HCT116 (cell line): ENCODE data around the gene PIP5KL1. TPM values are rescaled to one million over a fixed set of nuclear protein-coding genes. Genes with fewer than 3 reads are reported as not detected.

ENCODE experiments used
- ATAC-seq: fragments of 200-7000 bp; cut with Tn5 transposase; 2 replicates; pipeline ENCODE4 v1.9.1; 2020; ENCODE audit warnings: mild to moderate bottlenecking, moderate library complexity
- BruUV-seq: library from RNA; stranded (reverse); fragments of 400-500 nt; replicated peaks from 2 replicates; lab custom pipeline; 2021; lab: Mats Ljungman, UMichigan
- CTCF ChIA-PET: fragments of 300-600 bp; sonication (Branson Sonifier 250); formaldehyde crosslinking; loops from one replicate; lab custom pipeline; 2021; ENCODE audit warnings: antibody characterized with exemption; lab: Charles Lee
- POLR2A ChIA-PET: fragments of 300-600, 350-600 bp; sonication (Branson Sonifier 250); formaldehyde crosslinking; loops from one replicate; lab custom pipeline; 2021; ENCODE audit warnings: antibody characterized with exemption; lab: Charles Lee
- RAD21 ChIA-PET, 2 experiments: fragments of 300-600 bp; sonication (Branson Sonifier 250); formaldehyde crosslinking; loops; one replicate each; lab custom pipeline; 2023; ENCODE audit warnings: low total read pairs in 2 of 2; ENCODE audit not compliant: uncharacterized antibody in 2 of 2, unreplicated experiment in 2 of 2, low non-redundant PET in 1 of 2; lab: Charles Lee
- DNase-seq: peaks from one replicate; pipeline ENCODE4 v3.0.0-alpha.2; 2010; ENCODE audit warnings: low read depth, low spot score
- H2AFZ ChIP-seq: fragments of 200-600 bp; shearing (Covaris generic), sonication (generic); 2 replicates; pipeline ENCODE4 v1.6.1; 2017; ENCODE audit warnings: low read depth, mixed run types, mixed read lengths, antibody characterized with exemption, low read length; ENCODE audit not compliant: poor library complexity, severe bottlenecking
- H3K27ac ChIP-seq: 2 replicates; pipeline ENCODE4 v1.5.1; 2012; ENCODE audit warnings: low read depth, low read length
- H3K27me3 ChIP-seq: fragments of 200-600 bp; sonication (generic); 2 replicates; pipeline ENCODE4 v1.6.1; 2016; ENCODE audit warnings: mixed run types, low read length, mixed read lengths; ENCODE audit not compliant: insufficient read depth
- H3K36me3 ChIP-seq, 2 experiments: fragments of 200-500 bp in 1 of 2; fragments of 200-600 bp in 1 of 2; sonication (Bioruptor generic) in 1 of 2; sonication (generic) in 1 of 2; 2 replicates each; pipeline versions ENCODE4 v1.5.1 to v1.6.1; 2014 to 2016; ENCODE audit warnings: low read length in 2 of 2, inconsistent platforms in 1 of 2, mixed read lengths in 1 of 2, mixed run types in 1 of 2; ENCODE audit not compliant: insufficient read depth in 2 of 2, control insufficient read depth in 1 of 2
- H3K4me1 ChIP-seq, 2 experiments: fragments of 200-600 bp in 1 of 2; sonication (generic) in 1 of 2; 2 replicates each; pipeline versions ENCODE4 v1.5.1 to v1.6.1; 2012 to 2017; ENCODE audit warnings: low read length in 2 of 2, inconsistent platforms in 1 of 2, mild to moderate bottlenecking in 1 of 2, mixed read lengths in 1 of 2, mixed run types in 1 of 2, moderate library complexity in 1 of 2; ENCODE audit not compliant: insufficient read depth in 2 of 2, control insufficient read depth in 1 of 2
- H3K4me2 ChIP-seq: fragments of 200-600 bp; sonication (generic); 2 replicates; pipeline ENCODE4 v1.6.1; 2017; ENCODE audit warnings: mixed run types, low read length, mixed read lengths
- H3K4me3 ChIP-seq, 2 experiments: fragments of 200-600 bp in 1 of 2; sonication (generic) in 1 of 2; replicated peaks in 1 of 2; 2 replicates each; pipeline ENCODE4 v1.5.1; 2011 to 2016; ENCODE audit warnings: low read length in 2 of 2, control low read depth in 1 of 2, low read depth in 1 of 2, mild to moderate bottlenecking in 1 of 2, mixed read lengths in 1 of 2, mixed run types in 1 of 2
- H3K79me2 ChIP-seq: fragments of 200-600 bp; sonication (generic); 2 replicates; pipeline ENCODE4 v1.6.1; 2017; ENCODE audit warnings: mild to moderate bottlenecking, mixed run types, low read length, moderate library complexity, mixed read lengths; ENCODE audit not compliant: insufficient read depth
- H3K9ac ChIP-seq: fragments of 200-600 bp; sonication (generic); 2 replicates; pipeline ENCODE4 v1.6.1; 2016; ENCODE audit warnings: low read length, mixed read lengths
- H3K9me2 ChIP-seq: fragments of 200-600 bp; sonication (generic), shearing (Covaris generic); 2 replicates; pipeline ENCODE4 v1.6.1; 2017; ENCODE audit warnings: mixed run types, mild to moderate bottlenecking, moderate library complexity; ENCODE audit not compliant: insufficient read depth
- H3K9me3 ChIP-seq, 2 experiments: fragments of 200-500 bp in 1 of 2; fragments of 200-600 bp in 1 of 2; sonication (Bioruptor generic) in 1 of 2; sonication (generic) in 1 of 2; 2 replicates each; pipeline ENCODE4 v1.6.1; 2014 to 2017; ENCODE audit warnings: low read length in 2 of 2, mixed read lengths in 2 of 2, inconsistent platforms in 1 of 2, low read depth in 1 of 2, mild to moderate bottlenecking in 1 of 2, mixed run types in 1 of 2, moderate library complexity in 1 of 2; ENCODE audit not compliant: control insufficient read depth in 1 of 2, insufficient read depth in 1 of 2
- H4K20me1 ChIP-seq: fragments of 200-600 bp; sonication (generic), shearing (Covaris generic); 2 replicates; pipeline ENCODE4 v1.6.1; 2017; ENCODE audit warnings: mixed run types, mild to moderate bottlenecking, moderate library complexity; ENCODE audit not compliant: insufficient read depth
- CBX3 ChIP-seq: IDR thresholded peaks from 2 replicates; pipeline ENCODE4 v1.6.1; 2012; ENCODE audit warnings: low read depth
- EZH2 ChIP-seq: fragments of 200-600 bp; sonication (generic); IDR thresholded peaks from 2 replicates; pipeline ENCODE4 v1.6.1; 2017; ENCODE audit warnings: antibody characterized with exemption, mixed run types
- EZH2phosphoT487 ChIP-seq: fragments of 200-600 bp; IDR thresholded peaks from 2 replicates; pipeline ENCODE4 v1.6.1; 2018; ENCODE audit warnings: antibody characterized with exemption, borderline replicate concordance
- SIN3A ChIP-seq: IDR thresholded peaks from 2 replicates; pipeline ENCODE4 v1.6.1; 2012; ENCODE audit warnings: low read depth
- ZFX ChIP-seq: fragments of 450-650 bp; IDR thresholded peaks from 2 replicates; pipeline ENCODE4 v1.6.1; 2017
- intact Hi-C: fragments of 100-400 bp; cut with micrococcal nuclease; formaldehyde crosslinking; loops from 2 replicates; pipeline ENCODE4 v1.10.0; 2022
- total RNA-seq: library from RNA; stranded (reverse); gene quantifications from one replicate; pipeline ENCODE4 v1.2.1, GENCODE V29; 2021; ENCODE audit not compliant: unreplicated experiment
- TF ChIP-seq, protein P1 (sequence below): IDR thresholded peaks from 2 replicates; pipeline ENCODE4 v1.6.1; 2011; ENCODE audit warnings: mild to moderate bottlenecking, low read length, moderate library complexity; ENCODE audit not compliant: insufficient replicate concordance; ENCODE audit errors: extremely low read depth

The PIP5KL1 gene
- total RNA-seq, 1 experiment from 2014 or later = 37.6 TPM

DNA sequence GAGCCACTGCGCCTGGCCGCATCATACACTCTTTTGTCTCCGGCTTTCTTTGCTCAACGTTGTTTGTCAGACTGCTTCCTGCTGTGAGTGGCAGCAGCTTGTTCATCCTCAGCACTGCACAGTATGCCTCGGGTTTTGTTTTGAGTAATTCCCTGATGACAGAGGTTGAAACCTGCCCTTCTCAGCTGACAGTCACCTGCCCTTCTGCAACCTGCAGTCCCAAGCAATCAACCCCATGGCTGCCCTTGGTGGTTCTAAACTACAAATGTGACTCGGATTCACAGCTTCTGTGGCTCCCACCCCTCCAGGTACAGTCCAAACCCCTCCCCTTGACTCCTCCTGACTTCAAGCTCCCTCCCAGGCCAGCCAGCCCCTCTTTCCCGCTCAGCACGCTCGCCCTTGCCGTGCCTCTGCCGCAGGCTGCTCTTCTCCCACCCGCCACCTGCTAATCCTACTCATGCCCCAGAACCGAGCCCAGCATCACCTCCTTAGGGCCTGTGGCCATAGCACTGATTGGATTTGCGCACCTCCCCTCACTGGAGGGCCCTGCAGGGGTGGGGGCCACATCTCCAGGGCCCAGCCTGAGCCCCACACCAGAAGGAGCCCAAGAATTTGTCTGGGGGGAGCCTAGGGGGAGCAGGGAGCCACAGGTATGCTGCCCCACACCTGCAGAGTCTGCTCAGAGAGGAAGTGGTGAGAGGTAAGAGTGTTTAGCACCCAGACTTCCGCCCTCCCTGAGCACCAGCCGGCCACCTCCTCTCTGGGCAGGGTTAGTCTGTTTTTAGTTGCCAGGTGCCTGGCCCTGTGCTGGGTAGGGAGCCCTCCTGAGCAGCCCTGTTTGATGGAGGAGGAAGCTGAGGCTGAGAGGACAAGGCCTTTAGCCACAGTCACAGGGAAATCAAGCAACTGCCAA, 40.1 kb upstream of the PIP5KL1 start:
- Histone ChIP-seq H4K20me1 (no peaks in the 10 kb centered on the region), H3K27me3 (no peaks in the 10 kb centered on the region), H3K4me1 (peaks cover 67 to 76% of the 10 kb centered on the region in 2 experiments), H3K4me3 (no peak overlapping the region), H3K9ac (peak overlapping the region; percentile 22; the same call in 1 of the 2 replicates), H2AFZ (no peak overlapping the region), H3K27ac (peak overlapping the region; percentile 27; the same call in 1 of the 2 replicates), H3K9me3 (no peaks in the 10 kb centered on the region), H3K36me3 (no peaks in the 10 kb centered on the region), H3K79me2 (peaks cover 96% of the 10 kb centered on the region), H3K4me2 (peak overlapping the region; percentile 25), H3K9me2 (no peaks in the 10 kb centered on the region)
- no peak for DNase-seq
- TF ChIP-seq CBX3 (no peak), SIN3A (no peak), EZH2phosphoT487 (no peak), ZFX (no peak), EZH2 (no peak)
- TF ChIP-seq, protein P1, sequence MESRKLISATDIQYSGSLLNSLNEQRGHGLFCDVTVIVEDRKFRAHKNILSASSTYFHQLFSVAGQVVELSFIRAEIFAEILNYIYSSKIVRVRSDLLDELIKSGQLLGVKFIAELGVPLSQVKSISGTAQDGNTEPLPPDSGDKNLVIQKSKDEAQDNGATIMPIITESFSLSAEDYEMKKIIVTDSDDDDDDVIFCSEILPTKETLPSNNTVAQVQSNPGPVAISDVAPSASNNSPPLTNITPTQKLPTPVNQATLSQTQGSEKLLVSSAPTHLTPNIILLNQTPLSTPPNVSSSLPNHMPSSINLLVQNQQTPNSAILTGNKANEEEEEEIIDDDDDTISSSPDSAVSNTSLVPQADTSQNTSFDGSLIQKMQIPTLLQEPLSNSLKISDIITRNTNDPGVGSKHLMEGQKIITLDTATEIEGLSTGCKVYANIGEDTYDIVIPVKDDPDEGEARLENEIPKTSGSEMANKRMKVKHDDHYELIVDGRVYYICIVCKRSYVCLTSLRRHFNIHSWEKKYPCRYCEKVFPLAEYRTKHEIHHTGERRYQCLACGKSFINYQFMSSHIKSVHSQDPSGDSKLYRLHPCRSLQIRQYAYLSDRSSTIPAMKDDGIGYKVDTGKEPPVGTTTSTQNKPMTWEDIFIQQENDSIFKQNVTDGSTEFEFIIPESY = no peak
- intact Hi-C loops = no loop called here
- no TSS peak for BruUV-seq
- ChIA-PET RAD21 (interaction anchor here in 1 of 2 experiments (0.7 kb wide), 1 partner anchor 15 kb away, joined by 3 read pairs; no protein-coding TSS in a partner anchor), POLR2A (no interaction called here), CTCF (interaction anchor here (0.8 to 2.0 kb wide), 2 partner anchors 28 to 147 kb away, joined by 3 to 4 read pairs; no protein-coding TSS in a partner anchor)
- no peak for ATAC-seq
